ENCODE measurements around the gene PLA2G4E.

DNA sequence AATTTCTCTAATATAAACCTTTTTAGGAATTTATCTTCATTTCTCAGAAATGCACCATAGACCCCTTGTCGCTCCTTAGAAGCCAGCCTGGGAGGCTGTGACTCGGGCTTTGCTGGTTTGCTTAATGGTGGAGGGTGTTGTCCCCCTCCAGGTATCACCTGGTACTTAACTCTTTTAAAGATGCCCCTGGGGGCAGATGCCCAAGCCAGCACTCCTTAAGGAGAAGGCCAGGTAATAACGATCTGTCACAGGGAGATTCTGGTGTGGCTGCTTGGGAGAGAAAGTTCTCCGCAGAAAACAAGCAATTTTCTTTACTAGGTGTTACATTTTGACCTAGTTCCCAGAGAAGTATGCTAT lies 70.7 kb downstream of the PLA2G4E start:
- TF ChIP-seq POLR2AphosphoS5 (IDR thresholded peaks at IDR 0.05; ENCODE audit: low read depth, low read length) (no peak), POLR2A (IDR thresholded peaks at IDR 0.05; ENCODE audit: low read depth, low read length) (no peak), TAF1 (IDR thresholded peaks at IDR 0.05; ENCODE audit: low read depth, low read length) (no peak)
